HG03460 (cell line): ENCODE measurements around the gene NAP1L1.

Experiments used
- ATAC-seq: cut with Tn5 transposase; IDR thresholded peaks from one replicate; pipeline ENCODE4 v1.9.1; 2021; ENCODE audit not compliant: unreplicated experiment

Gene NAP1L1, protein sequence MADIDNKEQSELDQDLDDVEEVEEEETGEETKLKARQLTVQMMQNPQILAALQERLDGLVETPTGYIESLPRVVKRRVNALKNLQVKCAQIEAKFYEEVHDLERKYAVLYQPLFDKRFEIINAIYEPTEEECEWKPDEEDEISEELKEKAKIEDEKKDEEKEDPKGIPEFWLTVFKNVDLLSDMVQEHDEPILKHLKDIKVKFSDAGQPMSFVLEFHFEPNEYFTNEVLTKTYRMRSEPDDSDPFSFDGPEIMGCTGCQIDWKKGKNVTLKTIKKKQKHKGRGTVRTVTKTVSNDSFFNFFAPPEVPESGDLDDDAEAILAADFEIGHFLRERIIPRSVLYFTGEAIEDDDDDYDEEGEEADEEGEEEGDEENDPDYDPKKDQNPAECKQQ

DNA sequence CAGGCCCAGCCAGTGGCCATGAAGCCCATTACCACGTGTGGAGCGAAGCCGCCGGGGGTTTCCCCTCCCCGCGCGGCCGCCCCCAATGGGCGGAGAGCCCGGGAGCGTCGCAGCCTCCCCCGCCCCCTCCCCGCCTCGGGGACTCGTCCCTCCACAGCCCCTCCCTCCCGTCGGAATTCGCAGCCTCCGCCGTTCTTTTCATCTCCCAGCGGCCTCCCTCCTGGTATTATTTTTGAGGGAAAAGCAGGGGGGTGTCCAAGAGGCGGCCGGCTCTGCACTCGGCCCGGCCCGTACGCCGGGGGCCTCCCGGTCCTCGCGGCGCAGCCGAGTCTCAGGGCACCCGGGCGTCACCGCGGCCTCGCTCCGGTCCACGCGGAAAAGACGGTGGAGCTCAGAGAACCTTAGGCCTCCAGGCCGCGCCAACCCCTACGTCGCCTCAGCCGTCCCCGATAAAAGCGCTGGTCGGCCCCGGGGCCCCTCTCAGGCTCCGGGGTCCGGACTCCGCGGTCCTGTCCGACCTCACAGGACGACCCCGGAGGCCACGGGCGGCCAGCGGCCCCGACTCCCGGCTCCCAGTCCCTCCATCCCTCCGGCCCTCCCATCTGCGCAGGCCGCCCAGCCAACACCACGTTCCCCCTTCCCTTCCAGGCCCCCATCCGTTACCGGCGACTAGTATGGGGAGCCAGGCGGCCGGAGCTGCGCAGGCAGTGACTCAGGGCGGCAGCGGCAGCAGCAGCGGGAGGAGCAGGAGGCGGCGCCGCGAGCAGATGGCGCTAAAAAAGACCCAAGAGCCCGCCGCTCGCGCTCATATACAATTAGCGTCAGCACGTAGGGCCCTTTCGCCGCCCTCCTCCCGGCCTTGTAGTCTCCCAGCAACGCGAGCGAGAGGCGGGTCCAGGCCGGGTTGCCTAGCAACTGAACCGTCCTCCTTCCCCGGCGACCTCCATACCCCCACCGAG is at the start of gene NAP1L1:
TSS of gene NAP1L1 (minus strand) at position 782 of the 959 bp plus-strand sequence. CDS start 10,466 bp downstream, outside the sequence.
- peak; percentile 90 for ATAC-seq

DNA sequence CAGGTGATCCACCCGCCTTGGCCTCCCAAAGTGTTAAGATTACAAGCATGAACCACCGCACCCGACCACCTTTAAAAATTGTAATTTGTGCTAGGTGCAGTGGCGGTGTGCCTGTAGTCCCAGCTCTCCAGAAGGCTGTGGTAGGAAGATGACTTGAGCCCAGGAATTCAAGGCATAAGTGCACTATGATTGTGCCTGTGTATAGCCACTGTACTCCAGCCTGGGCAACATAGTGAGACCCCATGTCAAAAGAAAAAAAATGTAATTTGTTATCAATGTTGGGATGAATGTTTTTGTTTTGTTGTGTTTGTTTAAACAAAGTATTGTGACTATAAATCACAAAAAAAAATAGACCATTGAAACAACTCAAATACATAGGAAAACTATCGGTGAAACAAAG is 43.1 kb upstream of the NAP1L1 start:
- no peak for ATAC-seq

DNA sequence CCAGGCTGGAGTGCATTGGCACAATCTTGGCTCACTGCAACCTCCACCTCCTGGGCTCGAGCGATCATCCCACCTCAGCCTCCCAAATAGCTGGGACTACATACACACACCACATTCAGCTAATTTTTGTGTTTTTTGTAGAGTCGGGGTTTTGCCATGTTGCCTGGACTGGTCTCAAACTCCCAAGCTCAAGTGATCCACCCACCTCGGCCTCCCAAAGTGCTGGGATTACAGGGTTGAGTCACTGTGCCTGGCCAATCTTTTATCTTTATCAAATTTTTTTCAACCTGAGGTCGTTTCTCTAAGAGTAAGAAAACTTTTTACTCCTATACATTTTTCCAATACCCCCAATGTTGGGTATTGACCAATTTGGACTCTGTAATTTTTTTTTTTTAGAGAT is 40.0 kb upstream of the NAP1L1 start:
- no peak for ATAC-seq

DNA sequence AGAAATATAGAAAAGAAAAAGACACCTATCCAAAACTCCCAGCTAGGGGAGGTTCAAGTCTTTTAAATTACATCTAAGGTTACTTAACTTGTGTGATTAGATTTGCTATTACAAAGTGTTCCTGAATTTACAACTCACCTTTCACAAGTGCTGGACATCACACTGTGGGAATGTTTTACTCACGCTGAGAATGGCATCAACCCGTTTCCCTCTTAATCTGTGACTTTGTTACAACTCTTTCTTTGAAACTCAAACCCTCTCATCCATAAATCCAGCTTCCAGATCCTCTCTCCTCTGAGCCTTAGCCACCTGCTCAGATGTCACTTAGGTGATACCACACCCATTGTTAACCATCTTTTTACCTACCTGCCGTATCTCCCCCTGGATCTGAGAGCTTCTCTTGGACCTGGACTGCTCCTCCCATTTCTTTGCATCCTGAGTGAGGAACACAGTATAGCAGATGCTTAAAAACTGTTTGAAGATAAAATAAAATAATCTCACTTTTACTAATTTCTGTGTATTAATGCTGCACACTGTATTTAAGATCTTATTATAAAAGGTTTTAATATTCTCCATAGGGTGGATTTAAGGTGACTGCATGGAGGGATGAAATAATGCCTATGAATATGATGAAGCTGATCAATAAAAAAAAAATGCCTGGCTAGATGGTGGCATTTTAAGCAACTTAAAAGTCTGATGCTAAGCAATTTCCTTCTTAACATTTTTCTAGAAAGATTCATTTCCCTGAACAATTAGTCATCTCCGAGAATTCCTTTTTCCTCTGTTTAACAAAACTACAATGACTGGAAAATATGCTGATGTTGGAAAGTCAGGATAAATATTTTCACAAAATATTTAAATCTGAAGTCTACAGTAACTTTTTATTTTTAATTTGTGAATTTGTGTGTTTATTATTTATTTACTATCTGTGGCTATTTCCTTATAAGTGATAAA is 39.1 kb upstream of the NAP1L1 start:
- ATAC-seq: no peak

DNA sequence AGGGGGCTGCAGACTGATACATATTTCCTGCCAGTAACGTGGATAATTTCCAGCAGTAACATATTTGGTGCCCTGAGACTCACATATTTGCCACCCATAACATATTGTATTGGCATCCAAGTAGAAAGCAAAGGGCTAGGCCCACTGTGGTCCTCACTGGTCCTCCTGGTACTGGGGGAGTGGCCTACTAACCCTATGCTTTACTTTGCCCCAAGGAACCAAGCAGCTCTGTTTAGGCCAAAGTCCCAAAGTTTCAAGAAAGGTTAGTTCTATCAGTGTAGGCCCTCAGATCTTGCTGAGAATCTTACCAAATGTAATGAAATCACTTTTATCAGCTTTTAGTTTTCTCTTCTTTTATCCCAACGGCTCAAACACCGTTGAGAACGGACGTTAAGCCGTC is 35.4 kb upstream of the NAP1L1 start:
- ATAC-seq: no peak

DNA sequence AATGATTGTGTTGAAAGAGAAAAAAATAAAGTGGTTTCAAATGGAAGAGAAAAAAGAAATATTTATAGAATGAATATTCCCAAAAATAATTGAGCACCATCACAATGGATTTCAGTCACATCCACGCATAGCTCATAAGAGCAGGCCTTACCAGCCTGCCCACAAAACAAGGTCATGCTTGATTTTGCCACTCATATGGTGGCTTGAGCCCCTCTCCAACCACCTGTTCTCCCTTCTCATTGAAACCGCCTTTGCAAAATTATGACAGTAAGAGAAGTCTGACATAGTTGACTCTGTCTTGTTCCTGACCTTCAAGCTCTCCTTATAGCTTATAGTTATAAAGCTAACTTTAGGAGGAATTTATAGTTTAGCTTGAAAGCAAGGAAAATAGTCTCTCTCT is 33.3 kb upstream of the NAP1L1 start:
- ATAC-seq: no peak

DNA sequence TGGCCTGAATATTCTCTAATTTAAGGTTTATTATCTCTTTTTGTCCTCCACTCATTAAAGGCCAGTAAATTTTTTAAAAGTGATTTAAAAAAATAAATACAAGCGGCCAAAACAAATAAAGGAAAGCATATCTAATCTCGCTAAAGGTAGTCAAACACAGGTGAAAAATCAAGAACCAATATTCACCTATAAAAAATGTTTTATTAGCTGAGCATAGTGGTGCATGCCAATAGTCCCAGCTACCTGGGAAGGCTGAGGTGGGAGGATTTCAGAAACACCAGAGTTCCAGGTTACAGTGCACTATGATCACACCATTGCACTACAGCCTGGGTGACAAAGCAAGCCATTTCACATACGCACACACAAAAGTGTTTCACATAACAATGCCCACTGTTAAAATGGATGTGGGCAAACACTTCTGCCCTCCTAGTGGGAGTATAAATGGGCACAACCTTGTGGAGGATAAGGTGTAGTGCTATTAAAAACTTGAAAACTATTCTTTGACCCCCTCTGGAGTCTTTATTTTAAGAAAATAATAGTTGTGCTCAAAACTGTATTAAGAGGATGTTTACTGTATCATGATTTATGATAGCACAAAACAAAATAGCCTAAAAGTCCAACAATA is 32.7 kb upstream of the NAP1L1 start:
- no peak for ATAC-seq

DNA sequence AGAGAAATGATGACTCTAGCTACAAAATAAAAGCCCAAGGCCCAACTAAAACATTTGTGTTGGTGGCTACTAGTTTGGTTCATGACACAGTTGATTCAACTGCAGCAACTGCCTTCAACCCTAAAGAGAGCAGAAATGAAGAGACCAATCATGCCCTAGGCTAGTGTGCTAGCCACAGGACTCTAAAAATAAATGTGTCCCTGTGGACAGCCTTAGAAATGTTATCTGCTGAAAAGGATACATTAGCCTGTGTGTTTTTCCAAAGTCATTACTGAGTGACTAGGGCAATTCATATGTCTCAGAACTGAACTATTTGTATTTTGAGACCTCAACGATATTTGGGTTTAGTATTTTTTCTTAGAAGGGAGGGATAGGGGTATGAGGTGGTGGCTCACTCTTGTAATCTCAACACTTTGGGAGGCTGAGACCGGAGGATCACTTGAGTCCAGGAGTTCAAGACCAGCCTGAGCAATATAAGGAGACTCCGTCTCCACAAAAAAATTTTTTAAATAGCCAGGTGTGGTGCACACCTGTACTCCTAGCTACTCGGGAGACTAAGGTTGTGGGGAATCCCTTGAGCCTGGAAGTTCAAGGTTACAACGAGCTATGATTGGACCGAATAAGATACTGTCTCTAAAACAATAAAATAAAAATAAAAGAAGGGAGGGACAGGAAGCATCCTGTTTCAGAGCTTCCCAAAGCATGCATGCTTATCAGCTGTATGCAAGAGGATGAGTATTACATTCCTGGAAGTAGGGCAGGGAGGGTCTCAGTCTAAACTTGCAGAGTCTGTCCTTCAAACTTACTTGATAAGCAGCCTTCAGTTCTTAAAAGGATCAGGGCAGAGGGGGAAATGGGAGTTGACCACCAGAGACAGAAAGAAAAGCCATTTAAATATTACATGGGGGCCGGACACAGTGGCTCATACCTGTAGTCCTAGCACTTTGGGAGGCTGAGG is 29.6 kb upstream of the NAP1L1 start:
- no peak for ATAC-seq

DNA sequence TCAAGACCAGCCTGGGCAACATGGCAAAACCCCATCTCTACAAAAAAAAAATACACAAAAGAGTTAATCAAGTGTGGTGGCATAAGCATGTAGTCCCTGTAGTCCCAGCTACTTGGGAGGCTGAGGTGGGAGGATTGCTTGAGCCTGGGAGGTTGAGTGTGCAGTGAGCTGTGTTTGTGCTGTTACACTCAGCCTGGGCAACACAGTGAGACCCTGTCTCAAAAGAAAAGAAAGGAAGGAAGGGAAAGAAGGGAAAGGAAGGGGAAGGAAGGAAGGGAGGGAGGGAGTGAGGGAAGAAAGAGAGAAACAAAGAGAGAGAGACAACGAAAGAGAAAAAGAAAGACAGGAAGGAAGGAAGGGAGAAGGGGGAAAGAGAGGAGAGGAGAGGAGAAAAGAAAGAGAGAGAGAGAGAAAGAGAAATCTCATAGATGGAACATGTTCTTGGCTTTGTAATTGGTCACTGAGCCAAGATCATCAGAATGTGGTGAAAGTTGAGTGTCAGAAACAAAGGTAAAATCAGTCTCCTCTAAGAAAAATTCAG is 26.8 kb upstream of the NAP1L1 start:
- ATAC-seq: no peak

DNA sequence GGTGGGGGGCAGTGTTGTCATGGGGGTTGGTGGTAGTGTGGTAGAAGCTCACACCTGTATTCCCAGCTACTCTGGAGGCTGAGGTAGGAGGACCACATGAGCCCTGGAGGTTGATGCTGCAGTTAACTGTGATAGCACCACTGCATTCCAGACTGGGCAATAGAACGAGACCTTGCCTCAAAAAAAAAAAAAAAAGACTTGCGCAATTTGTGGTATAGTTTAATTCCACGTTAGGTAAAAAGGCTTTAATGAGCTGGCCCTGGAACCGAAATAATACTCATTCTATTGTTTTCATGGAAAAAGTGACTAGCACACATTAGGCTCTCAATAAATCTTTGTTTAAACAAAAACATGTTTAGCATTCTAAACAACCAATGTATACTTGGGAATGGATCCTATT is 25.4 kb upstream of the NAP1L1 start:
- ATAC-seq: no peak

DNA sequence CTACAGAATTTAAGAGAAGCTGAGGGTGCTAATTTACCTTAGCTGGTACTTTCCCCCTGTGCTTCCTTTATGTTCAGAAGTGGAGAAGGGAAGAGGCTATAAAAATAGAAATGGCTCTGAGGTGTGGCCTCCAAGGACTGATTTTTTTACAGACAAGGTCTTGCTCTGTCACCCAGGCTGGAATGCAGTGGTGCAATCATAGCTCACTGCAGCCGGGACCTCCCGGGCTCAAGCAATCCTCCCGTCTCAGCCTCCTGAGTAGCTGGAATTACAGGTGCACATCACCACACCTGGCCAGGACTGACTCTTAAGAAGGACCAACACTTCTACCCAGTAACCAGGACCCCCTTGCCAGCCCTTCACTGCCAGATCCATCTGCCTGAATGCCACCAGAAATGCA is 23.9 kb upstream of the NAP1L1 start:
- no peak for ATAC-seq

DNA sequence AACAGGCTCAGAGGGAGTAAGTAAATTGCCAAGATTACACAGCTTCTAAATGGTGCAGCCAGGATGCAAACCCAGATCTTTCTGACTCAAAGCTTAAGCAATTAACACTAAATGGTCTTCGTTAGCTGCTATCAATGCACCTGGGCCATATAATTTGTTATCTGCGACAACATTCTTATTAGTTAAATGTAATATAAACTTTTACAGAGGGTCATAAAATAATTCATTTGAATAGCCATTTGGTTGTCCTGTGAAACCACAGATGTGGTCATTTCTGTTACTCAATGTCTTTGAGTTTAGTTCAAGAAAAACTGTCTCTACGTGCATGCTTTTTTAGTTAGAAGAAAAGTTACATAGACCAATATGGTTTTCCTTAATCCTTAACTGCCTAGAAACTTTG is 22.1 kb upstream of the NAP1L1 start:
- no peak for ATAC-seq

DNA sequence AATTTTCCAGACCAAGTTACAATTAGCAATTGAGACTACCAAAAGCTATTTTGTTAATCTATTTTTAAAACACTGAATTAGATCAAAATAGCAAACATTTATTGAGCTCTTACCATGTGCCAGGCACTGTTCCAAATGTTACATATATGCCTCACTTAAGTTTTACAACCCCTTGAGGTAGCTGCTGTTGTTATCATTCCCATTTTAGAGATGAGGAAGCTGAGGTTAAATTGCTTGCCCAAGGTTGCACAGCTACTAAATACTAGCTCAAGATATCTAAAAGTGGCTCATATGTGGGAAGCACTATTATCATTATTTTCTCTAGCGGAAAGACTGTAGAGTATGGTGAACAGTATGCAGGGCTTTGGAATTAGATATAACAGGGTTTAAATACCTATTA is 19.5 kb upstream of the NAP1L1 start:
- ATAC-seq: no peak

DNA sequence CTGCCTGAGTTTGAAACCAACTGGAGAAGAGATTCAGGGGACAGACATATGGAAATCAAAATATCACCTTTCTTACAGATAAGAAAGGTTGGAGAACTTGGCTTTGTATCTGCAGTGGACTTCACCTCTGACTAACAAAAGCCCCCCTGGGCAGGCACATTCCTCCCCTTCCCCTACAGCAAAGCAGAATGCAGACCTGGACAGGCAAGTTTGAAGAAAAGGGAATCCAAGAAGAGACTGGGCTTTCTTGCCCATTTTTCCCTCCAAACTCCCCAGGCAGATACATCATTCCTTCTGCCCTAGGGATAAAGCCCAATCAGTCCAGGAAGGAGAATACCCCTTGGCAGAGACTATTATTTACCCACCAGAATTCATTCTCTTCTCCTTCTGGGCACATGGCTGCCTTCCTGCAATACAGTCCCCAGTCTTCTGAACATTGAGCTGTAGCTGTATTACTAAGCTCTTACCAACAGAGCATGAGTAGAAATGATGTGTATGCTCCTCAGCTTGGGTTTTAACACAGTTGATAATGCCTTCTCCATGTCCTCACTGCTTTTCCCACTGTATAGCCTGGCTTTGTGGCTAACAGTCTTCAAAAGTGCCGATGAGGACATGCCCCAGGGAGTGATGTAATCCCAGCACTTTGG is 17.4 kb upstream of the NAP1L1 start:
- ATAC-seq: no peak

DNA sequence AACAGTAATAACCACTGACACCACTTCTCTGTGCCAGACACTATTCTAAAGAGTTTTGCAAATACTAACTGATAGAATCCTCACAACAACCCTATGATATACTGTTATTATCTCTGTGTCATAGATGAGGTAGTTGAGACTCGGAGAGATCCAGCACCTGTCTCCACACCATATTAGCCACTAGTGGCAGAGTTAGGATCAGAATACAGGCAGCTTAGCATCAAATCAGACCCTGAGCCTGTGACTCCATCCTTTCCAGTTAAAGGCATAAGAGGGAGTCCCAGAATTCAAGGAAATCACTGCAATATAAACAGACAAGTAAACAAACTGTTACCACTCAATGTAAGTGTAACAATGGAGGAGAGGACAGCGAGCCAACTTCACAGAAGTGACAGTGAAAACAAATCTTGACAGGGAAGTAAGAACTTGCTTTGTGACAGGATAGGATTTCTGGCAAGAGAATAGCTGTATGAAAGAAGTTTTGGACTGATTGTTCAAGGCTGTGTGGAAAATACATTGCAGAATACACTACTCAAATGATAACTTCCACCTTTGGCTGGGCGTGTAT is 11.7 kb upstream of the NAP1L1 start:
- no peak for ATAC-seq

DNA sequence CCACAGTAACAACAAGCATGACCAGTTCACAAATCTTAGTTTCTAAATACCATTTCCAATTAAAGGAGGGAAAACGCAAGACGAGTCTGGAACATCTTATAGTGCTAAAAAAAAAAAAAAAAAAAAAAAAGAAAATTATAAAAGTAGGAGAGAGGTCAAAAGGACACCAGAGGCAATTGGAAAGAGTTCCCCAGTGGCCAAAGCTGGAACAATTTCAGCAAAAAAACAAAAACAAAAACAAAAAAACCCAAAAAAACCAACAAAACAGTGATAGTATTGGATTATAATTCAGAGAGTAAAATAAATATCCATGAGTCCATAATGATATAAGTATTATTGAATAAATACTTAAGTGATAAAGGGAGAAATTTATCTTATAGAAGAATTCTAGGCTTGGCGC is 10.3 kb upstream of the NAP1L1 start:
- ATAC-seq: no peak

DNA sequence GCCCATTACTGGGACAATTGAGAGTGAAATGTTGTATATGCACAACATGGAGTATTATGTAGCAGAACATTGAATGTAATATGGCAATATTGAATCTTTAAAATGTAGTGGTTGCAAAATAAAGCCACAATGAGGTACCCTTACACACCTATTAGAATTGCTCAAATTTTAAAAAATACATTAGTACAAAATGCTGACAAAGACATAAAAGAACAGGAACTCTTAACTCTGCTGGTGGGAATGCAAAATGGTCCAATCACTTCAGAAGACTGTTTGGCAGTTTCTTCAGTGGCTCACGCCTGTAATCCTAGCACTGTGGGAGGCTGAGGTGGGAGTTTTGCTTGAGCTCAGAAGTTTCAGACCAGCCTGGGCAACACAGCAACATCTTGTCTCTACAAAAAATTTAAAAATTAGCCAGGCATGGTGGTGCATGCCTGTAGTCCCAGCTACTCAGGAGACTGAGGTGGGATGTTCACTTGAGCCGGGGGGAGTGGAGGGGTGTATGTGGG is 6.8 kb upstream of the NAP1L1 start:
- ATAC-seq: no peak

DNA sequence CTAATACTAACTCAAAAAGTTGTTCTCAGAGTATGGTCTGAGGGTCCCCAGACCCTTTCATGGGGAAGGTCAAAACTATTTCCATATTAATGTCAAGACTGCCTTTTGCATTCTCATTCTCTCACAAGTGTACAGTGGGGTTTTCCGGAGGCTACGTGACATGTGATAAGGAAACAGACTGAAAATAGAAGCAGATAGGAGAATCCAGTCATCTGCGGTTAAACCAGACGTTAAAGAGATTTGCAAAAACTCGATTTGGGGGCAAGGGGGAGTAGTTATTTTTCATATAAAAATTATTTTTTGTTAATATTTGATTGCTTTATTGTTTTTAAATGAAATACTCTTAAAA is 1.0 kb upstream of the NAP1L1 start:
- no peak for ATAC-seq
